Endodermal cell (in vitro differentiated cells): ENCODE measurements around the gene SYNDIG1. TPM values are rescaled to one million over a fixed set of nuclear protein-coding genes. Genes with fewer than 3 reads are reported as not detected.

Experiments
- DNase-seq: peaks from one replicate; pipeline ENCODE4 v3.0.0-alpha.2; 2017
- H3K27ac ChIP-seq: 2 replicates; pipeline ENCODE4 v1.5.1; 2013; ENCODE audit warnings: mild to moderate bottlenecking, low read depth, low read length, moderate library complexity
- H3K27me3 ChIP-seq: 2 replicates; pipeline ENCODE4 v1.6.1; 2013; ENCODE audit warnings: mild to moderate bottlenecking, low read length, moderate library complexity; ENCODE audit not compliant: insufficient read depth, control insufficient read depth, poor library complexity, severe bottlenecking
- H3K36me3 ChIP-seq: 2 replicates; pipeline ENCODE4 v1.7.0; 2013; ENCODE audit warnings: mild to moderate bottlenecking, low read length, moderate library complexity; ENCODE audit not compliant: control insufficient read depth, insufficient read depth
- H3K4me1 ChIP-seq: one replicate; pipeline ENCODE4 v1.7.0; 2013; ENCODE audit warnings: low read length; ENCODE audit not compliant: control insufficient read depth, insufficient read depth
- H3K4me3 ChIP-seq: 2 replicates; pipeline ENCODE4 v1.5.1; 2013; ENCODE audit warnings: mild to moderate bottlenecking, low read length, moderate library complexity
- H3K9ac ChIP-seq: 2 replicates; pipeline ENCODE4 v1.6.1; 2013; ENCODE audit warnings: mild to moderate bottlenecking, low read length, moderate library complexity; ENCODE audit not compliant: poor library complexity, severe bottlenecking; ENCODE audit errors: extremely low read depth
- H3K9me3 ChIP-seq: 2 replicates; pipeline ENCODE4 v1.6.1; 2013; ENCODE audit warnings: mild to moderate bottlenecking, low read length, moderate library complexity; ENCODE audit not compliant: control insufficient read depth
- H3K27ac Mint-ChIP-seq: 2 replicates; pipeline ENCODE4 v1.8.0; 2020; ENCODE audit warnings: mixed read lengths
- H3K27me3 Mint-ChIP-seq: 2 replicates; pipeline ENCODE4 v1.8.0; 2021; ENCODE audit warnings: mild to moderate bottlenecking, mixed read lengths; ENCODE audit not compliant: insufficient read depth
- H3K36me3 Mint-ChIP-seq: 2 replicates; pipeline ENCODE4 v1.8.0; 2020; ENCODE audit warnings: low read depth, mixed read lengths
- H3K4me1 Mint-ChIP-seq: 2 replicates; pipeline ENCODE4 v1.8.0; 2020; ENCODE audit warnings: mixed read lengths
- H3K4me3 Mint-ChIP-seq: 2 replicates; pipeline ENCODE4 v1.8.0; 2020; ENCODE audit warnings: mild to moderate bottlenecking, moderate library complexity, mixed read lengths
- H3K9me3 Mint-ChIP-seq: 2 replicates; pipeline ENCODE4 v1.8.0; 2020; ENCODE audit warnings: mild to moderate bottlenecking, mixed read lengths
- CTCF ChIP-seq: fragments of 200-600 bp; sonication (generic); conservative IDR thresholded peaks from 2 replicates; pipeline ENCODE4 v1.5.0; 2021; ENCODE audit warnings: antibody characterized with exemption, mild to moderate bottlenecking
- WGBS, 2 experiments: methylation state at CpG; one replicate each; pipeline versions ENCODE4 v1.1.5 to v1.1.7; 2013; ENCODE audit warnings: missing lambda C conversion rate in 2 of 2, mixed read lengths in 1 of 2; ENCODE audit not compliant: insufficient coverage in 1 of 2, insufficient read length in 1 of 2; 5-methylcytosine and 5-hydroxymethylcytosine counted together
- total RNA-seq, 2 donors: library from RNA; stranded (reverse); fragmentation: NEBNext Ultra II Directional in 1 of 2; extraction: Animal tissue kit (Norgen Biotek cat#: 25700) in 1 of 2; gene quantifications; 2 replicates in 1 of 2; 3 replicates in 1 of 2; pipeline ENCODE4 v1.2.1, GENCODE V29; 2021

The SYNDIG1 gene
- total RNA-seq, 2 donors from 2014 or later: 5.5 to 6.8 TPM

GRCh38 chr20:24657878-24658620, 188.6 kb downstream of the SYNDIG1 start:
- H3K4me1 ChIP-seq: no peaks in the 10 kb centered on the region
- H3K9me3 ChIP-seq: no peaks in the 10 kb centered on the region
- no peaks in the 10 kb centered on the region for H3K27me3 ChIP-seq
- Mint-ChIP-seq H3K27ac (no peak overlapping the region), H3K9me3 (peaks cover 2% of the 10 kb centered on the region), H3K36me3 (no peaks in the 10 kb centered on the region), H3K27me3 (peaks cover 6% of the 10 kb centered on the region), H3K4me1 (peaks cover 4% of the 10 kb centered on the region), H3K4me3 (no peak overlapping the region)
- 91 to 94% methylated on average over 20 to 27 of the region's 27 CpGs for WGBS, 2 experiments
- DNase-seq: no peak
- H3K27ac ChIP-seq: no peak overlapping the region
- H3K36me3 ChIP-seq: no peaks in the 10 kb centered on the region
- H3K9ac ChIP-seq: no peak overlapping the region
- H3K4me3 ChIP-seq: no peak overlapping the region
- no peak for TF ChIP-seq CTCF

- no peaks in the 10 kb centered on the region for H3K36me3 ChIP-seq
- DNase-seq: no peak
- Mint-ChIP-seq H3K36me3 (no peaks in the 10 kb centered on the region), H3K9me3 (peaks cover 2% of the 10 kb centered on the region), H3K4me1 (no peaks in the 10 kb centered on the region), H3K27ac (no peak overlapping the region), H3K27me3 (peaks cover 13% of the 10 kb centered on the region), H3K4me3 (no peak overlapping the region)
- no peak overlapping the region for H3K27ac ChIP-seq
- TF ChIP-seq CTCF: no peak
- H3K4me1 ChIP-seq: no peaks in the 10 kb centered on the region
- no peaks in the 10 kb centered on the region for H3K9me3 ChIP-seq
- H3K9ac ChIP-seq: no peak overlapping the region
- no peaks in the 10 kb centered on the region for H3K27me3 ChIP-seq
- WGBS, 2 experiments: 91 to 92% methylated on average over 13 to 17 of the region's 17 CpGs
- no peak overlapping the region for H3K4me3 ChIP-seq
These were observed 189.7 kb downstream of the SYNDIG1 start for GRCh38 chr20:24658920-24659660.

- Mint-ChIP-seq H3K27me3 (peaks cover 15% of the 10 kb centered on the region), H3K27ac (no peak overlapping the region), H3K4me1 (no peaks in the 10 kb centered on the region), H3K36me3 (no peaks in the 10 kb centered on the region), H3K9me3 (peaks cover 2% of the 10 kb centered on the region), H3K4me3 (no peak overlapping the region)
- 95% methylated on average over 6 of the region's 6 CpGs; no CpG with 5 or more reads in 1 of the 2 experiments for WGBS, 2 experiments
- H3K9me3 ChIP-seq: no peaks in the 10 kb centered on the region
- H3K4me3 ChIP-seq: no peak overlapping the region
- no peaks in the 10 kb centered on the region for H3K4me1 ChIP-seq
- no peak overlapping the region for H3K9ac ChIP-seq
- no peaks in the 10 kb centered on the region for H3K27me3 ChIP-seq
- no peak for TF ChIP-seq CTCF
- DNase-seq: no peak
- no peaks in the 10 kb centered on the region for H3K36me3 ChIP-seq
- no peak overlapping the region for H3K27ac ChIP-seq
These were observed 190.4 kb downstream of the SYNDIG1 start for GRCh38 chr20:24659835-24660234.
